Mesenchymal stem cell (in vitro differentiated cells and primary cell): ENCODE results near the gene DPH1.

Source experiments
- DNase-seq: peaks from one replicate; pipeline ENCODE4 v3.0.0-alpha.2; 2013
- H2AFZ ChIP-seq: one replicate; pipeline ENCODE4 v1.6.1; 2013; ENCODE audit warnings: low read depth, mild to moderate bottlenecking, control low read depth, inconsistent platforms, low read length, moderate library complexity
- H2AK5ac ChIP-seq: 2 replicates; pipeline ENCODE4 v1.6.1; 2013; ENCODE audit warnings: low read length, moderate library complexity, mild to moderate bottlenecking, inconsistent platforms; ENCODE audit not compliant: severe bottlenecking
- H2BK120ac ChIP-seq: one replicate; pipeline ENCODE4 v1.6.1; 2013; ENCODE audit warnings: low read depth, mild to moderate bottlenecking, inconsistent platforms, low read length, moderate library complexity
- H2BK12ac ChIP-seq, 2 experiments: one replicate each; pipeline ENCODE4 v1.6.1; 2013; ENCODE audit warnings: inconsistent platforms in 2 of 2, low read length in 2 of 2, mild to moderate bottlenecking in 2 of 2, moderate library complexity in 2 of 2, control low read depth in 1 of 2
- H2BK15ac ChIP-seq: one replicate; pipeline ENCODE4 v1.6.1; 2013; ENCODE audit warnings: mild to moderate bottlenecking, low read depth, inconsistent platforms; ENCODE audit not compliant: poor library complexity, severe bottlenecking
- H2BK5ac ChIP-seq: 2 replicates; pipeline ENCODE4 v1.6.1; 2013; ENCODE audit warnings: low read depth, mild to moderate bottlenecking, low read length, control low read depth, inconsistent platforms; ENCODE audit not compliant: poor library complexity, severe bottlenecking
- H3K14ac ChIP-seq, 2 experiments: one replicate each; pipeline ENCODE4 v1.6.1; 2013; ENCODE audit warnings: inconsistent platforms in 2 of 2, low read length in 2 of 2, control low read depth in 1 of 2, mild to moderate bottlenecking in 1 of 2, moderate library complexity in 1 of 2
- H3K18ac ChIP-seq, 2 experiments: one replicate each; pipeline ENCODE4 v1.6.1; 2013; ENCODE audit warnings: inconsistent platforms in 2 of 2, low read length in 2 of 2, control low read depth in 1 of 2, low read depth in 1 of 2, mild to moderate bottlenecking in 1 of 2
- H3K23ac ChIP-seq, 2 experiments: one replicate each; pipeline ENCODE4 v1.6.1; 2013; ENCODE audit warnings: inconsistent platforms in 2 of 2, low read length in 2 of 2, mild to moderate bottlenecking in 2 of 2, moderate library complexity in 2 of 2, control low read depth in 1 of 2
- H3K27ac ChIP-seq: 2 replicates; pipeline ENCODE4 v1.5.1; 2013; ENCODE audit warnings: mild to moderate bottlenecking, moderate library complexity, low read length, control low read depth, inconsistent platforms; ENCODE audit not compliant: poor library complexity, severe bottlenecking
- H3K27me3 ChIP-seq, 2 experiments: 2 replicates each; pipeline versions ENCODE4 v1.6.1 to v1.7.0; 2013; ENCODE audit warnings: low read length in 2 of 2, mild to moderate bottlenecking in 2 of 2, moderate library complexity in 2 of 2, control low read depth in 1 of 2, inconsistent platforms in 1 of 2; ENCODE audit not compliant: control insufficient read depth in 1 of 2, insufficient read depth in 1 of 2
- H3K36me3 ChIP-seq, 2 experiments: 2 replicates each; pipeline versions ENCODE4 v1.6.1 to v1.7.0; 2013; ENCODE audit warnings: low read length in 2 of 2, control low read depth in 1 of 2, inconsistent platforms in 1 of 2, low read depth in 1 of 2, mild to moderate bottlenecking in 1 of 2; ENCODE audit not compliant: insufficient read depth in 2 of 2, control insufficient read depth in 1 of 2
- H3K4ac ChIP-seq, 2 experiments: one replicate each; pipeline ENCODE4 v1.6.1; 2013; ENCODE audit warnings: inconsistent platforms in 2 of 2, low read length in 2 of 2, mild to moderate bottlenecking in 2 of 2, moderate library complexity in 2 of 2, control low read depth in 1 of 2, low read depth in 1 of 2
- H3K4me1 ChIP-seq: 2 replicates; pipeline ENCODE4 v1.6.1; 2013; ENCODE audit warnings: low read depth, low read length, control low read depth; ENCODE audit not compliant: control insufficient read depth, insufficient read depth
- H3K4me2 ChIP-seq: 2 replicates; pipeline ENCODE4 v1.6.1; 2013; ENCODE audit warnings: low read length, mild to moderate bottlenecking, inconsistent platforms; ENCODE audit not compliant: poor library complexity, severe bottlenecking
- H3K4me3 ChIP-seq, 2 experiments: 2 replicates each; pipeline versions ENCODE4 v1.5.1 to v1.7.0; 2013; ENCODE audit warnings: low read length in 2 of 2, mild to moderate bottlenecking in 2 of 2, control low read depth in 1 of 2, low read depth in 1 of 2; ENCODE audit not compliant: insufficient read depth in 1 of 2
- H3K79me1 ChIP-seq: replicated peaks from 2 replicates; pipeline ENCODE4 v1.6.1; 2013; ENCODE audit warnings: mild to moderate bottlenecking, control low read depth, low read length, inconsistent platforms; ENCODE audit not compliant: poor library complexity, severe bottlenecking
- H3K9ac ChIP-seq: 2 replicates; pipeline ENCODE4 v1.7.0; 2013; ENCODE audit warnings: mild to moderate bottlenecking, low read length, moderate library complexity
- H3K9me3 ChIP-seq: 2 replicates; pipeline ENCODE4 v1.7.0; 2013; ENCODE audit warnings: mild to moderate bottlenecking, low read length; ENCODE audit not compliant: control insufficient read depth
- H4K8ac ChIP-seq: one replicate; pipeline ENCODE4 v1.6.1; 2013; ENCODE audit warnings: inconsistent platforms, mild to moderate bottlenecking, low read length, moderate library complexity
- H4K91ac ChIP-seq: one replicate; pipeline ENCODE4 v1.6.1; 2013; ENCODE audit warnings: mild to moderate bottlenecking, low read length, inconsistent platforms
- WGBS: methylation state at CpG from one replicate; pipeline ENCODE4 v1.1.7; 2013; ENCODE audit warnings: mixed read lengths; 5-methylcytosine and 5-hydroxymethylcytosine counted together

The DPH1 gene

GRCh38 chr17:2055292-2056205, 25.6 kb downstream of the DPH1 start:
- peak overlapping the region; percentile 89 for H4K91ac ChIP-seq
- peak overlapping the region; percentile 99 for H2BK15ac ChIP-seq
- H4K8ac ChIP-seq = peak overlapping the region; percentile 85
- WGBS = 1% methylated on average over 72 of the region's 113 CpGs
- peaks cover 10% of the 10 kb centered on the region for H3K79me1 ChIP-seq
- H2AFZ ChIP-seq = no peak overlapping the region
- peak overlapping the region; percentile 93 for H3K9ac ChIP-seq
- H2BK5ac ChIP-seq = peak overlapping the region; percentile 59
- peak overlapping the region; percentile 55 to 97 for H3K14ac ChIP-seq
- H2BK120ac ChIP-seq = peak overlapping the region; percentile 99
- H3K4me2 ChIP-seq = peak overlapping the region; percentile 92
- peak overlapping the region; percentile 67 to 98 for H3K18ac ChIP-seq
- peak overlapping the region; percentile 54 to 55 for H2BK12ac ChIP-seq
- no peaks in the 10 kb centered on the region for H3K9me3 ChIP-seq
- no peak overlapping the region for H3K27ac ChIP-seq
- H3K23ac ChIP-seq = peak overlapping the region in 1 of 2 experiments; percentile 91
- H3K4ac ChIP-seq = peak overlapping the region; percentile 91 to 92
- DNase-seq = peak; percentile 37
- H3K4me1 ChIP-seq = peaks cover 37% of the 10 kb centered on the region
- no peak overlapping the region for H2AK5ac ChIP-seq
- H3K27me3 ChIP-seq = no peaks in the 10 kb centered on the region
- peaks cover 11 to 43% of the 10 kb centered on the region in 2 experiments for H3K36me3 ChIP-seq
- peak overlapping the region; percentile 77 to 80 for H3K4me3 ChIP-seq

DNA sequence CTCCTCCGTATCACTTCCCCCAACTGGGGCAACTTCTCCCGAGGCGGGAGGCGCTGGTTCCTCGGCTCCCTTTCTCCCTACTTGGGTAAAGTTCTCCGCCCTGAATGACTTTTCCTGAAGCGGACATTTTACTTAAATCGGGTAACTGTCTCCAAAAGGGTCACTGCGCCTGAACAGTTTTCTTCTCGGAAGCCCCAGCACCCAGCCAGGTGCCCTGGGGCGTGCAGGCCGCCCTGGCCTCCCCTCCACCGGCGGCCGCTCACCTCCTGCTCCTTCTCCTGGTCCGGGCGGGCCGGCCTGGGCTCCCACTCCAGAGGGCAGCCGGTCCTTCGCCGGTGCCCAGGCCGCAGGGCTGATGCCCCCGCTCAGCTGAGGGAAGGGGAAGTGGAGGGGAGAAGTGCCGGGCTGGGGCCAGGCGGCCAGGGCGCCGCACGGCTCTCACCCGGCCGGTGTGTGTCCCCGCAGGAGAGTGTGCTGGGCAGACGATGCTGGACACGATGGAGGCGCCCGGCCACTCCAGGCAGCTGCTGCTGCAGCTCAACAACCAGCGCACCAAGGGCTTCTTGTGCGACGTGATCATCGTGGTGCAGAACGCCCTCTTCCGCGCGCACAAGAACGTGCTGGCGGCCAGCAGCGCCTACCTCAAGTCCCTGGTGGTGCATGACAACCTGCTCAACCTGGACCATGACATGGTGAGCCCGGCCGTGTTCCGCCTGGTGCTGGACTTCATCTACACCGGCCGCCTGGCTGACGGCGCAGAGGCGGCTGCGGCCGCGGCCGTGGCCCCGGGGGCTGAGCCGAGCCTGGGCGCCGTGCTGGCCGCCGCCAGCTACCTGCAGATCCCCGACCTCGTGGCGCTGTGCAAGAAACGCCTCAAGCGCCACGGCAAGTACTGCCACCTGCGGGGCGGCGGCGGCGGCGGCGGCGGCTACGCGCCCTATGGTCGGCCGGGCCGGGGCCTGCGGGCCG, 26.5 kb downstream of the DPH1 start:
- no peaks in the 10 kb centered on the region for H3K9me3 ChIP-seq
- DNase-seq = peak; percentile 78
- H3K9ac ChIP-seq = peak overlapping the region; percentile 93
- H3K4me2 ChIP-seq = peak overlapping the region; percentile 9
- H3K14ac ChIP-seq = peak overlapping the region; percentile 48 to 95
- H3K27ac ChIP-seq = no peak overlapping the region
- H2AFZ ChIP-seq = no peak overlapping the region
- H2BK5ac ChIP-seq = no peak overlapping the region
- peak overlapping the region; percentile 90 for H4K8ac ChIP-seq
- 16% methylated on average over 77 of the region's 85 CpGs for WGBS
- H3K23ac ChIP-seq = peak overlapping the region in 1 of 2 experiments; percentile 54
- H4K91ac ChIP-seq = peak overlapping the region; percentile 90
- peaks cover 20 to 53% of the 10 kb centered on the region in 2 experiments for H3K36me3 ChIP-seq
- no peak overlapping the region for H2AK5ac ChIP-seq
- H3K18ac ChIP-seq = peak overlapping the region; percentile 40 to 67
- H3K27me3 ChIP-seq = no peaks in the 10 kb centered on the region
- H2BK15ac ChIP-seq = peak overlapping the region; percentile 40
- H3K79me1 ChIP-seq = peaks cover 10% of the 10 kb centered on the region
- H2BK12ac ChIP-seq = peak overlapping the region; percentile 4 to 26
- peaks cover 34% of the 10 kb centered on the region for H3K4me1 ChIP-seq
- peak overlapping the region; percentile 77 to 80 for H3K4me3 ChIP-seq
- peak overlapping the region; percentile 19 to 80 for H3K4ac ChIP-seq
- peak overlapping the region; percentile 99 for H2BK120ac ChIP-seq

GRCh38 chr17:2057175-2057759, 27.3 kb downstream of the DPH1 start:
- peak overlapping the region; percentile 90 for H4K8ac ChIP-seq
- H3K4me3 ChIP-seq = peak overlapping the region in 1 of 2 experiments; percentile 70
- peaks cover 10% of the 10 kb centered on the region for H3K79me1 ChIP-seq
- peak overlapping the region; percentile 40 to 67 for H3K18ac ChIP-seq
- H3K4ac ChIP-seq = peak overlapping the region; percentile 19 to 80
- no peak overlapping the region for H3K27ac ChIP-seq
- peak; percentile 38 for DNase-seq
- no peaks in the 10 kb centered on the region for H3K9me3 ChIP-seq
- H3K9ac ChIP-seq = peak overlapping the region; percentile 93
- peaks cover 24 to 55% of the 10 kb centered on the region in 2 experiments for H3K36me3 ChIP-seq
- peak overlapping the region; percentile 48 for H2BK15ac ChIP-seq
- peak overlapping the region; percentile 25 to 76 for H3K14ac ChIP-seq
- H2AK5ac ChIP-seq = no peak overlapping the region
- no peak overlapping the region for H3K4me2 ChIP-seq
- WGBS = 22% methylated on average over 71 of the region's 81 CpGs
- H2BK120ac ChIP-seq = peak overlapping the region; percentile 99
- no peaks in the 10 kb centered on the region for H3K27me3 ChIP-seq
- H2AFZ ChIP-seq = no peak overlapping the region
- H3K23ac ChIP-seq = peak overlapping the region; percentile 54 to 86
- no peak overlapping the region for H2BK5ac ChIP-seq
- H4K91ac ChIP-seq = peak overlapping the region; percentile 90
- peak overlapping the region in 1 of 2 experiments; percentile 50 for H2BK12ac ChIP-seq
- H3K4me1 ChIP-seq = peaks cover 37% of the 10 kb centered on the region
